Activated naive CD4-positive, alpha-beta T cell treated with anti-CD3 and anti-CD28 coated beads, Interleukin-2, amount 10 ng/mL, durations not matched to agents 7 days and 5 days (primary cell): Measurements from ENCODE around the gene CCDC88B.

Experiments used
- CTCF ChIA-PET: fragments of 350-600 bp; sonication (Branson Sonifier 250); formaldehyde crosslinking; loops from one replicate; lab custom pipeline; 2021; ENCODE audit warnings: antibody characterized with exemption; lab: Charles Lee
- DNase-seq: peaks from one replicate; pipeline ENCODE4 v3.0.0-alpha.2; 2020
- H3K27ac Mint-ChIP-seq: one replicate; pipeline ENCODE4 v1.8.0; 2021; ENCODE audit warnings: mild to moderate bottlenecking, moderate library complexity, mixed read lengths
- H3K27me3 Mint-ChIP-seq: one replicate; pipeline ENCODE4 v1.8.0; 2021; ENCODE audit warnings: mild to moderate bottlenecking, mixed read lengths
- H3K36me3 Mint-ChIP-seq: one replicate; pipeline ENCODE4 v1.8.0; 2021; ENCODE audit warnings: mixed read lengths
- H3K4me1 Mint-ChIP-seq: one replicate; pipeline ENCODE4 v1.8.0; 2021; ENCODE audit warnings: mixed read lengths
- H3K4me3 Mint-ChIP-seq: one replicate; pipeline ENCODE4 v1.8.0; 2021; ENCODE audit warnings: mild to moderate bottlenecking, moderate library complexity, mixed read lengths
- H3K9me3 Mint-ChIP-seq: one replicate; pipeline ENCODE4 v1.8.0; 2021; ENCODE audit warnings: mixed read lengths

The CCDC88B gene

GRCh38 chr11:64360448-64360921 is 20.5 kb downstream of the CCDC88B start:
- DNase-seq, result no peak
- Mint-ChIP-seq H3K4me1 (peaks cover 39% of the 10 kb centered on the region), H3K27me3 (no peaks in the 10 kb centered on the region), H3K27ac (no peak overlapping the region), H3K9me3 (no peaks in the 10 kb centered on the region), H3K36me3 (peaks cover 41% of the 10 kb centered on the region), H3K4me3 (peak overlapping the region; percentile 89)
- CTCF ChIA-PET, result interaction anchor here (0.9 to 4.0 kb wide), 7 partner anchors 13 to 294 kb away, joined by 3 to 22 read pairs (median 3); partner anchors contain the start of genes PRDX5 and TRMT112

- H3K4me3 Mint-ChIP-seq, result no peak overlapping the region
- H3K4me1 Mint-ChIP-seq, result peaks cover 35% of the 10 kb centered on the region
- no peak overlapping the region for H3K27ac Mint-ChIP-seq
- CTCF ChIA-PET, result interaction anchor here (0.6 to 4.0 kb wide), 3 partner anchors 12 to 290 kb away, joined by 3 to 22 read pairs (median 3); no protein-coding TSS in a partner anchor
- H3K36me3 Mint-ChIP-seq, result peaks cover 46% of the 10 kb centered on the region
- no peaks in the 10 kb centered on the region for H3K9me3 Mint-ChIP-seq
- DNase-seq, result no peak
- no peaks in the 10 kb centered on the region for H3K27me3 Mint-ChIP-seq
These were observed 21.7 kb downstream of the CCDC88B start for GRCh38 chr11:64361659-64362058.

- H3K27me3 Mint-ChIP-seq, result no peaks in the 10 kb centered on the region
- H3K9me3 Mint-ChIP-seq, result no peaks in the 10 kb centered on the region
- no peak for DNase-seq
- H3K4me1 Mint-ChIP-seq, result peaks cover 31% of the 10 kb centered on the region
- H3K4me3 Mint-ChIP-seq, result no peak overlapping the region
- H3K27ac Mint-ChIP-seq, result no peak overlapping the region
- peaks cover 48% of the 10 kb centered on the region for H3K36me3 Mint-ChIP-seq
- CTCF ChIA-PET, result no interaction called here
These were observed 22.3 kb downstream of the CCDC88B start for GRCh38 chr11:64362339-64362738.

GRCh38 chr11:64364435-64364834 is 24.4 kb downstream of the CCDC88B start:
- CTCF ChIA-PET, result no interaction called here
- Mint-ChIP-seq H3K27ac (no peak overlapping the region), H3K36me3 (peaks cover 53% of the 10 kb centered on the region), H3K27me3 (no peaks in the 10 kb centered on the region), H3K4me3 (no peak overlapping the region), H3K9me3 (no peaks in the 10 kb centered on the region), H3K4me1 (peaks cover 21% of the 10 kb centered on the region)
- DNase-seq, result no peak

GRCh38 chr11:64364911-64365310 is 24.9 kb downstream of the CCDC88B start:
- no peaks in the 10 kb centered on the region for H3K9me3 Mint-ChIP-seq
- H3K4me3 Mint-ChIP-seq, result no peak overlapping the region
- H3K27ac Mint-ChIP-seq, result no peak overlapping the region
- H3K27me3 Mint-ChIP-seq, result no peaks in the 10 kb centered on the region
- DNase-seq, result no peak
- CTCF ChIA-PET, result no interaction called here
- peaks cover 52% of the 10 kb centered on the region for H3K36me3 Mint-ChIP-seq
- peaks cover 16% of the 10 kb centered on the region for H3K4me1 Mint-ChIP-seq

GRCh38 chr11:64366751-64367150 is 26.7 kb downstream of the CCDC88B start:
- CTCF ChIA-PET, result no interaction called here
- Mint-ChIP-seq H3K27me3 (no peaks in the 10 kb centered on the region), H3K36me3 (peaks cover 45% of the 10 kb centered on the region), H3K4me1 (peaks cover 3% of the 10 kb centered on the region), H3K27ac (no peak overlapping the region), H3K9me3 (no peaks in the 10 kb centered on the region), H3K4me3 (no peak overlapping the region)
- no peak for DNase-seq

- H3K4me1 Mint-ChIP-seq, result no peaks in the 10 kb centered on the region
- no peaks in the 10 kb centered on the region for H3K9me3 Mint-ChIP-seq
- no peak overlapping the region for H3K4me3 Mint-ChIP-seq
- no peak overlapping the region for H3K27ac Mint-ChIP-seq
- H3K27me3 Mint-ChIP-seq, result peaks cover 4% of the 10 kb centered on the region
- H3K36me3 Mint-ChIP-seq, result peaks cover 36% of the 10 kb centered on the region
- CTCF ChIA-PET, result no interaction called here
- no peak for DNase-seq
These were observed 28.1 kb downstream of the CCDC88B start for GRCh38 chr11:64367931-64368672.

- CTCF ChIA-PET, result no interaction called here
- Mint-ChIP-seq H3K4me1 (no peaks in the 10 kb centered on the region), H3K36me3 (peaks cover 33% of the 10 kb centered on the region), H3K9me3 (no peaks in the 10 kb centered on the region), H3K27me3 (peaks cover 9% of the 10 kb centered on the region), H3K27ac (no peak overlapping the region), H3K4me3 (no peak overlapping the region)
- DNase-seq, result no peak
These were observed 28.7 kb downstream of the CCDC88B start for GRCh38 chr11:64368673-64369074.

- Mint-ChIP-seq H3K27me3 (peaks cover 15% of the 10 kb centered on the region), H3K4me1 (no peaks in the 10 kb centered on the region), H3K4me3 (no peak overlapping the region), H3K27ac (no peak overlapping the region), H3K9me3 (no peaks in the 10 kb centered on the region), H3K36me3 (peaks cover 26% of the 10 kb centered on the region)
- no peak for DNase-seq
- CTCF ChIA-PET, result no interaction called here
These were observed 29.7 kb downstream of the CCDC88B start for GRCh38 chr11:64369440-64370421.

- H3K36me3 Mint-ChIP-seq, result peaks cover 19% of the 10 kb centered on the region
These were observed 31.2 kb downstream of the CCDC88B start for GRCh38 chr11:64371201-64371600.

GRCh38 chr11:64372021-64372420 is 32.0 kb downstream of the CCDC88B start:
- H3K36me3 Mint-ChIP-seq, result peaks cover 13% of the 10 kb centered on the region
- no peak overlapping the region for H3K27ac Mint-ChIP-seq
- DNase-seq, result no peak
- no peaks in the 10 kb centered on the region for H3K4me1 Mint-ChIP-seq
- H3K4me3 Mint-ChIP-seq, result no peak overlapping the region
- CTCF ChIA-PET, result interaction anchor here (0.8 to 1.4 kb wide), 2 partner anchors 12 to 17 kb away, joined by 3 to 4 read pairs; no protein-coding TSS in a partner anchor
- no peaks in the 10 kb centered on the region for H3K9me3 Mint-ChIP-seq
- peaks cover 16% of the 10 kb centered on the region for H3K27me3 Mint-ChIP-seq

More at GRCh38 chr11:64371201-64371600, 31.2 kb downstream of the CCDC88B start:
- Mint-ChIP-seq H3K4me1 (no peaks in the 10 kb centered on the region), H3K27ac (no peak overlapping the region), H3K27me3 (peaks cover 16% of the 10 kb centered on the region), H3K9me3 (no peaks in the 10 kb centered on the region), H3K4me3 (no peak overlapping the region)
- CTCF ChIA-PET, result no interaction called here
- DNase-seq, result no peak

- Mint-ChIP-seq H3K4me1 (no peaks in the 10 kb centered on the region), H3K27ac (no peak overlapping the region), H3K27me3 (peaks cover 16% of the 10 kb centered on the region), H3K36me3 (peaks cover 11% of the 10 kb centered on the region), H3K4me3 (no peak overlapping the region), H3K9me3 (no peaks in the 10 kb centered on the region)
- DNase-seq, result no peak
- CTCF ChIA-PET, result interaction anchor here (1.4 to 1.7 kb wide), 2 partner anchors 12 to 13 kb away, joined by 3 to 4 read pairs; no protein-coding TSS in a partner anchor
These were observed 33.0 kb downstream of the CCDC88B start for GRCh38 chr11:64372802-64373597.

GRCh38 chr11:64373598-64373974 is 33.6 kb downstream of the CCDC88B start:
- CTCF ChIA-PET, result interaction anchor here (0.8 to 1.7 kb wide), 2 partner anchors 12 kb away, joined by 3 read pairs; no protein-coding TSS in a partner anchor
- peaks cover 11% of the 10 kb centered on the region for H3K36me3 Mint-ChIP-seq
- DNase-seq, result no peak
- no peak overlapping the region for H3K4me3 Mint-ChIP-seq
- no peaks in the 10 kb centered on the region for H3K9me3 Mint-ChIP-seq
- no peaks in the 10 kb centered on the region for H3K4me1 Mint-ChIP-seq
- peaks cover 16% of the 10 kb centered on the region for H3K27me3 Mint-ChIP-seq
- no peak overlapping the region for H3K27ac Mint-ChIP-seq
